HG02870 (cell line): ENCODE measurements around the gene ANTXR2.
"Not testable (repeated sequence)": the region's sequence is repeated elsewhere in the genome, so short reads cannot be mapped to it uniquely, and the experiment has no call there.

Source experiments
- ATAC-seq: cut with Tn5 transposase; IDR thresholded peaks from one replicate; pipeline ENCODE4 v1.9.1; 2021; ENCODE audit warnings: mild to moderate bottlenecking, moderate library complexity; ENCODE audit not compliant: unreplicated experiment

The ANTXR2 gene

GRCh38 chr4:80029364-80029763 is 43.7 kb downstream of the ANTXR2 start:
- ATAC-seq = no peak

- no peak for ATAC-seq
Observed at GRCh38 chr4:80027611-80028010, 45.4 kb downstream of the ANTXR2 start.

- no peak for ATAC-seq
Observed at GRCh38 chr4:80026100-80026499, 46.9 kb downstream of the ANTXR2 start.

GRCh38 chr4:80024335-80024734 is 48.7 kb downstream of the ANTXR2 start:
- no peak for ATAC-seq

- no peak for ATAC-seq
Observed at GRCh38 chr4:80022282-80022681, 50.7 kb downstream of the ANTXR2 start.

- ATAC-seq = peak; percentile 72
Observed at GRCh38 chr4:80017125-80017854, 55.7 kb downstream of the ANTXR2 start.

GRCh38 chr4:80016506-80016905 is 56.5 kb downstream of the ANTXR2 start:
- ATAC-seq = no peak

GRCh38 chr4:80015407-80016189 is 57.4 kb downstream of the ANTXR2 start:
- no peak for ATAC-seq

- ATAC-seq = no peak
Observed at GRCh38 chr4:80014531-80014930, 58.5 kb downstream of the ANTXR2 start.

- no peak for ATAC-seq
Observed at GRCh38 chr4:80012291-80012690, 60.7 kb downstream of the ANTXR2 start.

- ATAC-seq = no peak
Observed at GRCh38 chr4:80011636-80012236, 61.3 kb downstream of the ANTXR2 start.

- ATAC-seq = no peak
Observed at GRCh38 chr4:80010316-80010715, 62.7 kb downstream of the ANTXR2 start.

- ATAC-seq = no peak
Observed at GRCh38 chr4:80009806-80010205, 63.2 kb downstream of the ANTXR2 start.

GRCh38 chr4:80008971-80009370 is 64.1 kb downstream of the ANTXR2 start:
- ATAC-seq = no peak

- ATAC-seq = no peak
Observed at GRCh38 chr4:80008351-80008750, 64.7 kb downstream of the ANTXR2 start.

- peak; percentile 88 for ATAC-seq
Observed at GRCh38 chr4:80007745-80008149, 65.3 kb downstream of the ANTXR2 start.

GRCh38 chr4:80006935-80007744 is 65.9 kb downstream of the ANTXR2 start:
- no peak for ATAC-seq

GRCh38 chr4:80005863-80006262 is 67.2 kb downstream of the ANTXR2 start:
- ATAC-seq = no peak

GRCh38 chr4:80004319-80004718 is 68.7 kb downstream of the ANTXR2 start:
- no peak for ATAC-seq

GRCh38 chr4:80002559-80002958 is 70.5 kb downstream of the ANTXR2 start:
- not testable (repeated sequence) for ATAC-seq

- not testable (repeated sequence) for ATAC-seq
Observed at GRCh38 chr4:79999048-79999447, 74.0 kb downstream of the ANTXR2 start.
